IMR-90 (cell line): ENCODE measurements around the gene KLHL42. TPM values are rescaled to one million over a fixed set of nuclear protein-coding genes. Genes with fewer than 3 reads are reported as not detected.

Source experiments
- ATAC-seq: fragments of 200-7000 bp; cut with Tn5 transposase; 2 replicates; pipeline ENCODE4 v1.9.1; 2020; ENCODE audit warnings: low read depth, mild to moderate bottlenecking, moderate library complexity
- BruUV-seq: library from RNA; stranded (reverse); fragments of 400-500 nt; replicated peaks from 2 replicates; lab custom pipeline; 2021; lab: Mats Ljungman, UMichigan
- CTCF ChIA-PET: fragments of 300-600 bp; formaldehyde crosslinking; extraction: SDS; loops from one replicate; lab custom pipeline; 2021; ENCODE audit warnings: antibody characterized with exemption; lab: Yijun Ruan, JAX
- POLR2A ChIA-PET: fragments of 300-600 bp; sonication (Branson Sonifier 250); formaldehyde crosslinking; loops from one replicate; lab custom pipeline; 2022; ENCODE audit warnings: antibody characterized with exemption; ENCODE audit not compliant: unreplicated experiment; lab: Charles Lee
- DNase-seq: peaks from one replicate; pipeline ENCODE4 v3.0.0; 2013
- H2AFZ ChIP-seq: replicated peaks from 2 replicates; pipeline ENCODE3; 2013; ENCODE audit warnings: low read length, mild to moderate bottlenecking; ENCODE audit not compliant: poor library complexity
- H2AK5ac ChIP-seq: 2 replicates; pipeline ENCODE4 v1.6.1; 2013; ENCODE audit warnings: low read depth, low read length, inconsistent platforms
- H2AK9ac ChIP-seq: replicated peaks from 2 replicates; pipeline ENCODE3; 2013; ENCODE audit warnings: mild to moderate bottlenecking, low read depth, low read length, moderate library complexity; ENCODE audit not compliant: poor library complexity
- H2BK120ac ChIP-seq: 2 replicates; pipeline ENCODE4 v1.6.1; 2013; ENCODE audit warnings: low read depth, low read length, inconsistent platforms
- H2BK15ac ChIP-seq: 3 replicates; pipeline ENCODE4 v1.6.1; 2013; ENCODE audit warnings: low read depth, low read length, inconsistent platforms
- H2BK20ac ChIP-seq: 2 replicates; pipeline ENCODE4 v1.6.1; 2013; ENCODE audit warnings: low read depth, mild to moderate bottlenecking, inconsistent platforms, low read length, moderate library complexity
- H2BK5ac ChIP-seq: 2 replicates; pipeline ENCODE4 v1.6.1; 2013; ENCODE audit warnings: mild to moderate bottlenecking, low read depth, low read length, inconsistent platforms; ENCODE audit not compliant: poor library complexity, severe bottlenecking
- H3K14ac ChIP-seq: replicated peaks from 2 replicates; pipeline ENCODE4 v1.6.1; 2013; ENCODE audit warnings: low read depth, low read length, inconsistent platforms
- H3K18ac ChIP-seq: 2 replicates; pipeline ENCODE4 v1.6.1; 2013; ENCODE audit warnings: low read depth, low read length, control low read depth
- H3K23ac ChIP-seq: 2 replicates; pipeline ENCODE4 v1.6.1; 2013; ENCODE audit warnings: low read depth, low read length, inconsistent platforms
- H3K27ac ChIP-seq: 2 replicates; pipeline ENCODE4 v1.5.1; 2013; ENCODE audit warnings: mild to moderate bottlenecking, control low read depth, low read length; ENCODE audit not compliant: insufficient read depth
- H3K27me3 ChIP-seq: 2 replicates; pipeline ENCODE4 v1.6.1; 2013; ENCODE audit warnings: low read length; ENCODE audit not compliant: control insufficient read depth, insufficient read depth
- H3K36me3 ChIP-seq: 2 replicates; pipeline ENCODE4 v1.6.1; 2013; ENCODE audit warnings: low read length, mixed read lengths; ENCODE audit not compliant: control insufficient read depth, insufficient read depth
- H3K4ac ChIP-seq: 2 replicates; pipeline ENCODE4 v1.6.1; 2013; ENCODE audit warnings: low read depth, low read length, inconsistent platforms
- H3K4me1 ChIP-seq: 2 replicates; pipeline ENCODE4 v1.6.1; 2013; ENCODE audit warnings: low read length, mixed read lengths; ENCODE audit not compliant: control insufficient read depth, insufficient read depth
- H3K4me2 ChIP-seq: 2 replicates; pipeline ENCODE4 v1.6.1; 2013; ENCODE audit warnings: low read depth, mild to moderate bottlenecking, control low read depth, low read length, moderate library complexity
- H3K4me3 ChIP-seq: 2 replicates; pipeline ENCODE4 v1.5.1; 2013; ENCODE audit warnings: low read depth, mild to moderate bottlenecking, control low read depth, low read length, moderate library complexity; ENCODE audit not compliant: insufficient read depth
- H3K56ac ChIP-seq: 2 replicates; pipeline ENCODE4 v1.6.1; 2013; ENCODE audit warnings: low read length, inconsistent platforms; ENCODE audit not compliant: insufficient read depth; ENCODE audit errors: extremely low read depth
- H3K79me1 ChIP-seq, 2 experiments: 2 replicates each; pipeline ENCODE4 v1.6.1; 2013; ENCODE audit warnings: low read length in 2 of 2, inconsistent platforms in 1 of 2, low read depth in 1 of 2
- H3K9ac ChIP-seq: 2 replicates; pipeline ENCODE4 v1.6.1; 2013; ENCODE audit warnings: low read depth, low read length, control low read depth
- H3K9me1 ChIP-seq: 2 replicates; pipeline ENCODE4 v1.6.1; 2013; ENCODE audit warnings: low read length, inconsistent platforms; ENCODE audit not compliant: insufficient read depth
- H3K9me3 ChIP-seq: 2 replicates; pipeline ENCODE4 v1.6.1; 2013; ENCODE audit warnings: low read length; ENCODE audit not compliant: control insufficient read depth, insufficient read depth
- H4K20me1 ChIP-seq: 2 replicates; pipeline ENCODE4 v1.6.1; 2013; ENCODE audit warnings: low read length, inconsistent platforms; ENCODE audit not compliant: insufficient read depth
- H4K5ac ChIP-seq: 2 replicates; pipeline ENCODE4 v1.6.1; 2013; ENCODE audit warnings: mild to moderate bottlenecking, low read depth, low read length, control low read depth
- H4K8ac ChIP-seq, 2 experiments: 2 replicates each; pipeline ENCODE4 v1.6.1; 2013; ENCODE audit warnings: low read depth in 2 of 2, low read length in 2 of 2, control low read depth in 1 of 2, inconsistent platforms in 1 of 2
- H4K91ac ChIP-seq: 2 replicates; pipeline ENCODE4 v1.6.1; 2013; ENCODE audit warnings: low read depth, low read length, inconsistent platforms; ENCODE audit not compliant: insufficient read depth
- BHLHE40 ChIP-seq: fragments of 150-350 bp; IDR thresholded peaks from 2 replicates; pipeline ENCODE4 v1.6.1; 2016; ENCODE audit warnings: mild to moderate bottlenecking, low read depth, low read length
- CEBPB ChIP-seq: IDR thresholded peaks from 2 replicates; pipeline ENCODE4 v1.6.1; 2012; ENCODE audit warnings: low read depth, low read length, improper control_type of control experiment
- CHD1 ChIP-seq: IDR thresholded peaks from 2 replicates; pipeline ENCODE4 v1.6.1; 2012; ENCODE audit warnings: low read depth, low read length, improper control_type of control experiment
- MAZ ChIP-seq: IDR thresholded peaks from 2 replicates; pipeline ENCODE4 v1.6.1; 2012; ENCODE audit warnings: low read depth, mild to moderate bottlenecking, low read length, improper control_type of control experiment, moderate library complexity, borderline replicate concordance
- MXI1 ChIP-seq: IDR thresholded peaks from 2 replicates; pipeline ENCODE4 v1.6.1; 2012; ENCODE audit warnings: low read depth, mild to moderate bottlenecking, low read length, moderate library complexity, borderline replicate concordance
- NFE2L2 ChIP-seq: fragments of 150-350 bp; IDR thresholded peaks from 2 replicates; pipeline ENCODE4 v1.6.1; 2016; ENCODE audit warnings: low read depth, mild to moderate bottlenecking, low read length
- RAD21 ChIP-seq: IDR thresholded peaks from 2 replicates; pipeline ENCODE4 v1.6.1; 2012; ENCODE audit warnings: low read length, improper control_type of control experiment
- RCOR1 ChIP-seq: IDR thresholded peaks from 2 replicates; pipeline ENCODE4 v1.6.1; 2012; ENCODE audit warnings: mild to moderate bottlenecking, low read length, improper control_type of control experiment; ENCODE audit not compliant: insufficient replicate concordance
- RFX5 ChIP-seq: IDR thresholded peaks from 2 replicates; pipeline ENCODE4 v1.8.0; 2012; ENCODE audit warnings: low read depth, mild to moderate bottlenecking, low read length, moderate library complexity
- SMC3 ChIP-seq: fragments of 150-350 bp; IDR thresholded peaks from 2 replicates; pipeline ENCODE4 v1.6.1; 2016; ENCODE audit warnings: low read depth, mild to moderate bottlenecking, antibody characterized with exemption, low read length, moderate library complexity
- WGBS, 2 experiments: methylation state at CpG; one replicate each; pipeline versions ENCODE4 v1.1.5 to v1.1.7; 2013; ENCODE audit warnings: missing lambda C conversion rate in 2 of 2; ENCODE audit not compliant: insufficient read length in 1 of 2; ENCODE audit errors: extremely low coverage in 2 of 2; 5-methylcytosine and 5-hydroxymethylcytosine counted together
- dilution Hi-C: fragments of 300-500 bp; cut with HindIII; formaldehyde crosslinking; loops from one replicate; pipeline ENCODE4 v1.14.3; 2018; ENCODE audit warnings: low sequenced_read_pairs; ENCODE audit not compliant: unreplicated experiment
- in situ Hi-C: fragments of 300-500 bp; cut with MboI; formaldehyde crosslinking; loops from 3 replicates; pipeline ENCODE4 v1.14.3; 2019; ENCODE audit warnings: low sequenced_read_pairs, inconsistent platforms, mixed read lengths
- intact Hi-C: fragments of 100-400 bp; cut with micrococcal nuclease; formaldehyde crosslinking; loops from 2 replicates; pipeline ENCODE4 v1.10.0; 2022
- polyA plus RNA-seq, 3 experiments: library from polyadenylated mRNA; depleted of rRNA; stranded (reverse); fragments of >200 nt; gene quantifications; 2 replicates each; pipeline ENCODE4 v1.2.3, GENCODE V29; 2012; ENCODE audit warnings: low replicate concordance in 1 of 3
- total RNA-seq: library from RNA; depleted of rRNA; stranded (reverse); fragments of >200 nt; gene quantifications from 2 replicates; pipeline ENCODE4 v1.2.3, GENCODE V29; 2012
- TF ChIP-seq, protein P1 (sequence below): fragments of 150-350 bp; IDR thresholded peaks from 2 replicates; pipeline ENCODE4 v1.6.1; 2016; ENCODE audit warnings: low read depth, mild to moderate bottlenecking, low read length, moderate library complexity, borderline replicate concordance
- TF ChIP-seq, protein P2 (sequence below): conservative IDR thresholded peaks from 2 replicates; pipeline ENCODE4 v1.5.1; 2012; ENCODE audit warnings: mild to moderate bottlenecking, low read depth, low read length, improper control_type of control experiment

The KLHL42 gene
- total and polyA plus RNA-seq, 2 of the 4 experiments (the other 2 are of a cell fraction) = 16.7 to 28.3 TPM

DNA sequence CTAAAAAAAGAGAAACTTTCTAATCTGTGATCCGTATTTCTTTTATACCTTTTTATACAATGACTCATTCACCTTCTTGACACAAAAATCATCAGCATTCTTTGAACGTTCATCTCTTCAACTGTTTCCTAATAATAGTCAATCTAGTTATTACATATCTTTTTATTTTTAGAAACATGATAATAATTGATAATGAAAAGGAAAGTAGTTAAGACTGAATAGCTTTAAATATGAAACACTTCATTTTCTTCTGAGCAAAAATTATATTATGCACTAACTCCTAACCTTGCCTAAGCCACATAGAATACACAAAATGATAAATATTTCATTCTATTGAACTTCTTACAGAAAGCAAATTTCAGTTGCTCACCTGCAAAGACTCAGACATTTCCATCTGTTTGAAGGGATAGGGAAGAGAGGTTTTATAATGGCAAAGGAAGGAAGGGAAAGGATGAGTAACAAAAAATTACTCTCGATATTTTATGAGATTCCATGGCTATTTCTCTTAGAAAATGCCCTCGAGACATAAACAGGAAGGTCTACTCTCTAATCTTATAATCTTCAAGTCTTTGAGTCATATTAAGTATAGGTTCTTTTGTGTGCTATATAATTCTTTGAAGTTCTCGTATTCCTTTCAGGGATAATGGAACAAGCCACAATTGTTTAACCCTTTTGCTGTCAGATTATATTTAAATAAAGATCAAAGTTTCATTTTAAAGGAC lies 7.5 kb upstream of the KLHL42 start:
- H3K9me1 ChIP-seq = no peaks in the 10 kb centered on the region
- H2AFZ ChIP-seq = no peak overlapping the region
- H3K27me3 ChIP-seq = no peaks in the 10 kb centered on the region
- no peak for TF ChIP-seq SMC3
- TF ChIP-seq RCOR1 = no peak
- no peak for TF ChIP-seq MXI1
- no peak for TF ChIP-seq RAD21
- no peak for TF ChIP-seq BHLHE40
- no peak for TF ChIP-seq CEBPB
- TF ChIP-seq, protein P1, sequence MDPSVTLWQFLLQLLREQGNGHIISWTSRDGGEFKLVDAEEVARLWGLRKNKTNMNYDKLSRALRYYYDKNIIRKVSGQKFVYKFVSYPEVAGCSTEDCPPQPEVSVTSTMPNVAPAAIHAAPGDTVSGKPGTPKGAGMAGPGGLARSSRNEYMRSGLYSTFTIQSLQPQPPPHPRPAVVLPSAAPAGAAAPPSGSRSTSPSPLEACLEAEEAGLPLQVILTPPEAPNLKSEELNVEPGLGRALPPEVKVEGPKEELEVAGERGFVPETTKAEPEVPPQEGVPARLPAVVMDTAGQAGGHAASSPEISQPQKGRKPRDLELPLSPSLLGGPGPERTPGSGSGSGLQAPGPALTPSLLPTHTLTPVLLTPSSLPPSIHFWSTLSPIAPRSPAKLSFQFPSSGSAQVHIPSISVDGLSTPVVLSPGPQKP = no peak
- TF ChIP-seq NFE2L2 = no peak
- TF ChIP-seq RFX5 = no peak
- TF ChIP-seq, protein P2, sequence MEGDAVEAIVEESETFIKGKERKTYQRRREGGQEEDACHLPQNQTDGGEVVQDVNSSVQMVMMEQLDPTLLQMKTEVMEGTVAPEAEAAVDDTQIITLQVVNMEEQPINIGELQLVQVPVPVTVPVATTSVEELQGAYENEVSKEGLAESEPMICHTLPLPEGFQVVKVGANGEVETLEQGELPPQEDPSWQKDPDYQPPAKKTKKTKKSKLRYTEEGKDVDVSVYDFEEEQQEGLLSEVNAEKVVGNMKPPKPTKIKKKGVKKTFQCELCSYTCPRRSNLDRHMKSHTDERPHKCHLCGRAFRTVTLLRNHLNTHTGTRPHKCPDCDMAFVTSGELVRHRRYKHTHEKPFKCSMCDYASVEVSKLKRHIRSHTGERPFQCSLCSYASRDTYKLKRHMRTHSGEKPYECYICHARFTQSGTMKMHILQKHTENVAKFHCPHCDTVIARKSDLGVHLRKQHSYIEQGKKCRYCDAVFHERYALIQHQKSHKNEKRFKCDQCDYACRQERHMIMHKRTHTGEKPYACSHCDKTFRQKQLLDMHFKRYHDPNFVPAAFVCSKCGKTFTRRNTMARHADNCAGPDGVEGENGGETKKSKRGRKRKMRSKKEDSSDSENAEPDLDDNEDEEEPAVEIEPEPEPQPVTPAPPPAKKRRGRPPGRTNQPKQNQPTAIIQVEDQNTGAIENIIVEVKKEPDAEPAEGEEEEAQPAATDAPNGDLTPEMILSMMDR = no peak
- no peak for TF ChIP-seq CHD1
- no peak for TF ChIP-seq MAZ
- no peak overlapping the region for H2BK15ac ChIP-seq
- DNase-seq (peak; percentile 35), ATAC-seq (peak; percentile 29)
- intact Hi-C loops (no loop called here), dilution Hi-C loops (no loop called here), in situ Hi-C loops (no loop called here)
- H3K4me3 ChIP-seq = no peak overlapping the region
- H2BK20ac ChIP-seq = no peak overlapping the region
- no peaks in the 10 kb centered on the region for H4K20me1 ChIP-seq
- no peak overlapping the region for H3K14ac ChIP-seq
- no peak overlapping the region for H3K23ac ChIP-seq
- peaks cover 7% of the 10 kb centered on the region for H3K4me1 ChIP-seq
- no peaks in the 10 kb centered on the region for H3K79me1 ChIP-seq
- ChIA-PET POLR2A (no interaction called here), CTCF (no interaction called here)
- no peaks in the 10 kb centered on the region for H3K9me3 ChIP-seq
- no peak overlapping the region for H4K8ac ChIP-seq
- no peak overlapping the region for H2AK5ac ChIP-seq
- H3K18ac ChIP-seq = no peak overlapping the region; the same call in 1 of the 2 replicates
- no peak overlapping the region for H2AK9ac ChIP-seq
- H3K36me3 ChIP-seq = no peaks in the 10 kb centered on the region
- H2BK5ac ChIP-seq = no peak overlapping the region
- no CpG with 5 or more reads among the region's 5 CpGs for WGBS, 2 experiments
- H4K91ac ChIP-seq = no peak overlapping the region
- H3K9ac ChIP-seq = no peak overlapping the region
- H2BK120ac ChIP-seq = 0 out of 2 replicates have a peak overlapping the region, but pooled peaks have one; percentile 11
- no TSS peak for BruUV-seq
- H3K4ac ChIP-seq = no peak overlapping the region
- no peak overlapping the region for H4K5ac ChIP-seq
- H3K27ac ChIP-seq = no peak overlapping the region
- no peak overlapping the region for H3K56ac ChIP-seq
- H3K4me2 ChIP-seq = peak overlapping the region; percentile 10; the same call in 1 of the 2 replicates
